ENCODE results near the gene MTUS2. TPM values are rescaled to one million over a fixed set of nuclear protein-coding genes. Genes with fewer than 3 reads are reported as not detected.
A peak's percentile ranks its signal among the peaks of the same experiment; 100 is the strongest.

MTUS2 gene
- total RNA-seq, 1 donor from 2014 or later: 8.9 TPM

- no peak for DNase-seq (ENCODE audit: low spot score in 2 of 2)
- Histone ChIP-seq H3K36me3 (no peaks in the 10 kb centered on the region), H3K9me3 (no peaks in the 10 kb centered on the region), H3K4me3 (no peak overlapping the region), H3K27ac (peak overlapping the region; percentile 50 to 73), H3K4me1 (peaks cover 0 to 3% of the 10 kb centered on the region in 2 donors), H3K27me3 (no peaks in the 10 kb centered on the region)
- intact Hi-C loops (cut with DNase I): no loop called here
- TF ChIP-seq CTCF (IDR thresholded peaks at IDR 0.05): no peak
These were observed 122.8 kb downstream of the MTUS2 start for GRCh38 chr13:28942906-28943305.

- TF ChIP-seq CTCF (IDR thresholded peaks at IDR 0.05): no peak
- Histone ChIP-seq H3K4me1 (no peaks in the 10 kb centered on the region), H3K36me3 (no peaks in the 10 kb centered on the region), H3K27ac (no peak overlapping the region), H3K4me3 (no peak overlapping the region), H3K27me3 (no peaks in the 10 kb centered on the region), H3K9me3 (no peaks in the 10 kb centered on the region)
- DNase-seq (ENCODE audit: low spot score in 2 of 2): no peak
- intact Hi-C loops (cut with DNase I): no loop called here
These were observed 133.7 kb downstream of the MTUS2 start for GRCh38 chr13:28953714-28954418.

- Histone ChIP-seq H3K36me3 (no peaks in the 10 kb centered on the region), H3K27ac (no peak overlapping the region), H3K4me1 (no peaks in the 10 kb centered on the region), H3K4me3 (no peak overlapping the region), H3K27me3 (no peaks in the 10 kb centered on the region), H3K9me3 (no peaks in the 10 kb centered on the region)
- DNase-seq (ENCODE audit: low spot score in 2 of 2): no peak
- TF ChIP-seq CTCF (IDR thresholded peaks at IDR 0.05): no peak
- intact Hi-C loops (cut with DNase I): no loop called here
These were observed 134.2 kb downstream of the MTUS2 start for GRCh38 chr13:28954419-28954725.

- Histone ChIP-seq H3K9me3 (no peaks in the 10 kb centered on the region), H3K4me1 (no peaks in the 10 kb centered on the region), H3K27ac (no peak overlapping the region), H3K27me3 (no peaks in the 10 kb centered on the region), H3K36me3 (no peaks in the 10 kb centered on the region), H3K4me3 (no peak overlapping the region)
- TF ChIP-seq CTCF (IDR thresholded peaks at IDR 0.05): no peak
- intact Hi-C loops (cut with DNase I): no loop called here
- DNase-seq (ENCODE audit: low spot score in 2 of 2): no peak
These were observed 134.7 kb downstream of the MTUS2 start for GRCh38 chr13:28954810-28955209.

GRCh38 chr13:28955264-28955966 lies 135.3 kb downstream of the MTUS2 start:
- TF ChIP-seq CTCF (IDR thresholded peaks at IDR 0.05): no peak
- no peak for DNase-seq (ENCODE audit: low spot score in 2 of 2)
- no peaks in the 10 kb centered on the region for H3K27me3 ChIP-seq
- intact Hi-C loops (cut with DNase I): no loop called here
- H3K27ac ChIP-seq: no peak overlapping the region
- no peak overlapping the region for H3K4me3 ChIP-seq
- no peaks in the 10 kb centered on the region for H3K36me3 ChIP-seq
- H3K4me1 ChIP-seq: no peaks in the 10 kb centered on the region
- H3K9me3 ChIP-seq: no peaks in the 10 kb centered on the region

Measured in ascending aorta (tissue), 2 donors.